Loucy (cell line): ENCODE measurements around the gene GBF1.

Source experiments
- H2AFZ ChIP-seq: fragments of 200-600 bp; sonication (generic); 2 replicates; pipeline ENCODE4 v1.6.0; 2016; ENCODE audit warnings: antibody characterized with exemption, mild to moderate bottlenecking, low read length, moderate library complexity
- H3F3A ChIP-seq: fragments of 200-600 bp; 2 replicates; pipeline ENCODE4 v1.6.0; 2016; ENCODE audit warnings: antibody characterized with exemption, low read depth, mild to moderate bottlenecking
- H3K27me3 ChIP-seq: fragments of 200-600 bp; sonication (generic); 2 replicates; pipeline ENCODE4 v1.6.1; 2014; ENCODE audit warnings: low read length, mild to moderate bottlenecking; ENCODE audit not compliant: insufficient read depth, poor library complexity, severe bottlenecking
- H3K36me3 ChIP-seq: fragments of 200-600 bp; sonication (generic); 2 replicates; pipeline ENCODE4 v1.6.1; 2016; ENCODE audit warnings: low read length; ENCODE audit not compliant: insufficient read depth
- H3K4me1 ChIP-seq: fragments of 200-600 bp; sonication (generic); 2 replicates; pipeline ENCODE4 v1.5.1; 2014; ENCODE audit warnings: low read length, mild to moderate bottlenecking; ENCODE audit not compliant: insufficient read depth, poor library complexity, severe bottlenecking
- H3K4me2 ChIP-seq: fragments of 200-600 bp; sonication (generic); 2 replicates; pipeline ENCODE4 v1.6.0; 2014; ENCODE audit warnings: antibody characterized with exemption, low read length, low read depth, mild to moderate bottlenecking; ENCODE audit not compliant: poor library complexity, severe bottlenecking
- H3K4me3 ChIP-seq: fragments of 200-600 bp; sonication (generic); 2 replicates; pipeline ENCODE4 v1.5.1; 2014; ENCODE audit warnings: low read length, mild to moderate bottlenecking, mixed read lengths; ENCODE audit not compliant: poor library complexity, severe bottlenecking
- H3K79me2 ChIP-seq: fragments of 200-600 bp; sonication (generic); 2 replicates; pipeline ENCODE4 v1.6.1; 2014; ENCODE audit warnings: low read length; ENCODE audit not compliant: insufficient read depth
- H3K9ac ChIP-seq: fragments of 200-600 bp; sonication (generic); 2 replicates; pipeline ENCODE4 v1.6.0; 2014; ENCODE audit warnings: mild to moderate bottlenecking, low read depth, low read length, moderate library complexity; ENCODE audit not compliant: poor library complexity, severe bottlenecking
- H3K9me2 ChIP-seq: fragments of 200-600 bp; sonication (generic); replicated peaks from 2 replicates; pipeline ENCODE4 v1.6.1; 2016; ENCODE audit warnings: low read depth, low read length, mixed read lengths
- H3K9me3 ChIP-seq: fragments of 200-600 bp; sonication (generic); 2 replicates; pipeline ENCODE4 v1.6.1; 2014; ENCODE audit warnings: mild to moderate bottlenecking, antibody characterized with exemption, low read length, low read depth; ENCODE audit not compliant: insufficient read depth
- H4K20me1 ChIP-seq: fragments of 200-600 bp; sonication (generic); 2 replicates; pipeline ENCODE4 v1.6.0; 2014; ENCODE audit warnings: antibody characterized with exemption, low read length, mild to moderate bottlenecking; ENCODE audit not compliant: insufficient read depth, poor library complexity, severe bottlenecking
- EZH2phosphoT487 ChIP-seq: fragments of 200-600 bp; IDR thresholded peaks from 2 replicates; pipeline ENCODE4 v1.6.1; 2018; ENCODE audit warnings: antibody characterized with exemption, mild to moderate bottlenecking, moderate library complexity, borderline replicate concordance
- TF ChIP-seq, protein P1 (sequence below): fragments of 200-600 bp; sonication (generic); conservative IDR thresholded peaks from 2 replicates; pipeline ENCODE4 v1.5.1; 2014; ENCODE audit warnings: mild to moderate bottlenecking, antibody characterized with exemption, low read length

GBF1 gene

DNA sequence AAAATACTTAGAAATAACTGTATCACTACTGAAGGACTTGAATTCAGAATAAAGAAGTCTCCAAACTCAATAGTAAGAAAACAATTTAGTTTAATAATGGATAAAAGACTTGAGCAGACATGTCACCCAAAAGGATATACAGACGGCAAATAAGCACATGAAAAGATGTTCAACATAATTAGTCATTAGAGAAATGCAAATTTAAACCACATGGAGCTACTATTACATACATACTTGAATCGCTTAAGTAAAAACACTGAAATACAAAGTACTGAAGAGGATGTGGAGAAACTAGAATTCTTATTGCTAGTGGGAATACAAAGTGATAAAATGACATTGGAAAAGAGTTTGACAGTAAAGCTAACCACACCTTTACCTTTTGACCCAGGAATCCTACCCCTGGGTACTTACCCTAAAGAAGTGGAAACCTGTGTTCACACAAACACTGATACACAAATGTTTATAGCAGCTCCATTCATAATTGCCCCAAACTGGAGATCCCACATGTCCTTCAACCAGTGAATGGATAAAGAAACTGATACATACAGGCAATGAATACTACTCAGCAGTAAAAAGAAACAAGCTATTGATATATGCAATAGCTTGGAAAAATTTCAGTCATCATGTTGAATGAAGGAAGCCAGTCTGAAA is 95.8 kb downstream of the GBF1 start:
- no peaks in the 10 kb centered on the region for H3K9me2 ChIP-seq
- peaks cover 15% of the 10 kb centered on the region; the same call in 1 of the 2 replicates for H3K36me3 ChIP-seq
- no peaks in the 10 kb centered on the region for H3K79me2 ChIP-seq
- no peak overlapping the region for H3K9ac ChIP-seq
- no peaks in the 10 kb centered on the region for H3F3A ChIP-seq
- no peaks in the 10 kb centered on the region for H4K20me1 ChIP-seq
- H3K4me3 ChIP-seq = no peak overlapping the region
- no peaks in the 10 kb centered on the region for H3K27me3 ChIP-seq
- H3K4me2 ChIP-seq = no peak overlapping the region
- no peaks in the 10 kb centered on the region for H3K9me3 ChIP-seq
- no peaks in the 10 kb centered on the region for H3K4me1 ChIP-seq
- TF ChIP-seq, protein P1, sequence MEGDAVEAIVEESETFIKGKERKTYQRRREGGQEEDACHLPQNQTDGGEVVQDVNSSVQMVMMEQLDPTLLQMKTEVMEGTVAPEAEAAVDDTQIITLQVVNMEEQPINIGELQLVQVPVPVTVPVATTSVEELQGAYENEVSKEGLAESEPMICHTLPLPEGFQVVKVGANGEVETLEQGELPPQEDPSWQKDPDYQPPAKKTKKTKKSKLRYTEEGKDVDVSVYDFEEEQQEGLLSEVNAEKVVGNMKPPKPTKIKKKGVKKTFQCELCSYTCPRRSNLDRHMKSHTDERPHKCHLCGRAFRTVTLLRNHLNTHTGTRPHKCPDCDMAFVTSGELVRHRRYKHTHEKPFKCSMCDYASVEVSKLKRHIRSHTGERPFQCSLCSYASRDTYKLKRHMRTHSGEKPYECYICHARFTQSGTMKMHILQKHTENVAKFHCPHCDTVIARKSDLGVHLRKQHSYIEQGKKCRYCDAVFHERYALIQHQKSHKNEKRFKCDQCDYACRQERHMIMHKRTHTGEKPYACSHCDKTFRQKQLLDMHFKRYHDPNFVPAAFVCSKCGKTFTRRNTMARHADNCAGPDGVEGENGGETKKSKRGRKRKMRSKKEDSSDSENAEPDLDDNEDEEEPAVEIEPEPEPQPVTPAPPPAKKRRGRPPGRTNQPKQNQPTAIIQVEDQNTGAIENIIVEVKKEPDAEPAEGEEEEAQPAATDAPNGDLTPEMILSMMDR = no peak
- no peak for TF ChIP-seq EZH2phosphoT487
- no peak overlapping the region for H2AFZ ChIP-seq

DNA sequence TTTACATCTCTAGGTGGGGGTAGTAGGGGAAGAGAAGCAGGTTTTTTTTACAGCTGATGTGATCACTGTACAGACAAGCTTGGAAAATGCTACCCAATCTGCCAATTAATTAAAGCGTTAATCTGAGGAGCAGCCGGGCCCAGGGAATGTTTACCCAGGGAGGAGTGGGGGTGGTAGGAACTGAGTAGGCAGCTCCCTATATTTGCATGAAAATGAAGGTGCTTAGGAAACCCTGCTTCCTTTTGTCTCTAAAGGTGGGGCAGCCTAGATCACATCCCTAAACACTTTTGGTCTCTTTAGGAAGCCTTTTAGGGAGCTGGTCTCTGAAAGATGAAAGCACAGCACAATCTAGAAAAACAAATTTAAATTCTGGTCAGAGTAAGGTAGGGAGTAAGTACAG is 97.1 kb downstream of the GBF1 start:
- H3F3A ChIP-seq = no peaks in the 10 kb centered on the region
- H2AFZ ChIP-seq = no peak overlapping the region
- H4K20me1 ChIP-seq = no peaks in the 10 kb centered on the region
- H3K4me1 ChIP-seq = no peaks in the 10 kb centered on the region
- H3K9ac ChIP-seq = no peak overlapping the region
- H3K9me3 ChIP-seq = no peaks in the 10 kb centered on the region
- TF ChIP-seq, protein P1 = no peak
- no peak for TF ChIP-seq EZH2phosphoT487
- H3K4me2 ChIP-seq = no peak overlapping the region
- no peaks in the 10 kb centered on the region for H3K27me3 ChIP-seq
- no peak overlapping the region for H3K4me3 ChIP-seq
- no peaks in the 10 kb centered on the region for H3K9me2 ChIP-seq
- peaks cover 25% of the 10 kb centered on the region; the same call in 1 of the 2 replicates for H3K36me3 ChIP-seq
- H3K79me2 ChIP-seq = no peaks in the 10 kb centered on the region

DNA sequence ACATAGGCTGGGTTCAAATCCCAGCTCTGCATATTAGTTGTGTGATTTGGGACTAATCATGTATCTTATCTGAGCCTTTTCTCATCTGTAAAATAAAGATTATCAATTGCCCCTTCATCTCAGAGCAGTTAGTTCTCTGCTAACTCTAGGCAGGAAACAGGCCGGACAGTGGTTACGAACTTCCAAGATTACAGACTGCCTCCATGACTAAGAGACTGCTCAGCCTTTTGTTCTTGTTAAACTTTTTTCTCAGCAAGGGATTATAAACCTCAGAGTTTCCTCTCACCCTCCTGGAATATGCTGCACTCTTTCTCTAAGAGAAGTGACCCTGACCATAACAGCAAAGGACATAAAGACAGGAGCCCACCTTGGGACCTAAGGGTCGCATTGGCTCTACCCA is 97.6 kb downstream of the GBF1 start:
- Histone ChIP-seq H3K9me2 (no peaks in the 10 kb centered on the region), H3K9ac (no peak overlapping the region), H3K9me3 (no peaks in the 10 kb centered on the region), H3K36me3 (peaks cover 25% of the 10 kb centered on the region; the same call in 1 of the 2 replicates), H3K4me2 (no peak overlapping the region), H3K4me1 (no peaks in the 10 kb centered on the region), H3K4me3 (no peak overlapping the region), H2AFZ (no peak overlapping the region), H3K27me3 (no peaks in the 10 kb centered on the region), H4K20me1 (no peaks in the 10 kb centered on the region), H3F3A (no peaks in the 10 kb centered on the region), H3K79me2 (no peaks in the 10 kb centered on the region)
- TF ChIP-seq, protein P1 = no peak
- TF ChIP-seq EZH2phosphoT487 = no peak
